Neural crest cell (in vitro differentiated cells): Measurements from ENCODE around the gene DBNL. TPM values are rescaled to one million over a fixed set of nuclear protein-coding genes. Genes with fewer than 3 reads are reported as not detected.

Source experiments
- DNase-seq: peaks from one replicate; pipeline ENCODE4 v3.0.0; 2021; ENCODE audit warnings: low read depth, mixed read lengths, low spot score
- H3K27ac Mint-ChIP-seq: one replicate; pipeline ENCODE4 v1.8.0; 2021; ENCODE audit warnings: mild to moderate bottlenecking, mixed read lengths; ENCODE audit not compliant: unreplicated experiment
- H3K27me3 Mint-ChIP-seq: 2 replicates; pipeline ENCODE4 v1.8.0; 2021; ENCODE audit warnings: low read depth, mild to moderate bottlenecking, mixed read lengths
- H3K36me3 Mint-ChIP-seq: 2 replicates; pipeline ENCODE4 v1.8.0; 2021; ENCODE audit warnings: low read depth, mild to moderate bottlenecking, mixed read lengths
- H3K4me1 Mint-ChIP-seq: 2 replicates; pipeline ENCODE4 v1.8.0; 2021; ENCODE audit warnings: mixed read lengths
- H3K4me3 Mint-ChIP-seq: one replicate; pipeline ENCODE4 v1.8.0; 2021; ENCODE audit warnings: mild to moderate bottlenecking, mixed read lengths
- H3K9me3 Mint-ChIP-seq: 2 replicates; pipeline ENCODE4 v1.8.0; 2021; ENCODE audit warnings: mixed read lengths
- CTCF ChIP-seq: fragments of 200-600 bp; sonication (generic); conservative IDR thresholded peaks from 2 replicates; pipeline ENCODE4 v1.5.0; 2021; ENCODE audit warnings: antibody characterized with exemption, mild to moderate bottlenecking
- total RNA-seq: library from RNA; stranded (reverse); gene quantifications from 2 replicates; pipeline ENCODE4 v1.2.1, GENCODE V29; 2021

Gene DBNL
- total RNA-seq, 1 donor from 2014 or later = 74.6 TPM

- Mint-ChIP-seq H3K9me3 (no peaks in the 10 kb centered on the region), H3K27ac (no peak overlapping the region), H3K27me3 (no peaks in the 10 kb centered on the region), H3K4me1 (peaks cover 22% of the 10 kb centered on the region), H3K36me3 (peaks cover 2% of the 10 kb centered on the region), H3K4me3 (peak overlapping the region; percentile 81)
- TF ChIP-seq CTCF = no peak
- no peak for DNase-seq
Observed at GRCh38 chr7:44103566-44103922, 59.0 kb downstream of the DBNL start.

GRCh38 chr7:44103923-44104859 is 59.7 kb downstream of the DBNL start, which contains the start of gene AEBP1:
TSS of gene AEBP1 (plus strand) at chr7:44104345. CDS start at chr7:44104666, 321 bp downstream.
- no peaks in the 10 kb centered on the region for H3K9me3 Mint-ChIP-seq
- H3K4me1 Mint-ChIP-seq = peaks cover 22% of the 10 kb centered on the region
- H3K36me3 Mint-ChIP-seq = peaks cover 2% of the 10 kb centered on the region
- no peaks in the 10 kb centered on the region for H3K27me3 Mint-ChIP-seq
- TF ChIP-seq CTCF = peak; percentile 14
- peak within 1 kb of the TSS; percentile 87 for H3K4me3 Mint-ChIP-seq
- H3K27ac Mint-ChIP-seq = no peak within 1 kb of the TSS
- DNase-seq = peak; percentile 26

GRCh38 chr7:44104860-44105771 is 60.6 kb downstream of the DBNL start:
- peak overlapping the region; percentile 87 for H3K4me3 Mint-ChIP-seq
- DNase-seq = no peak
- no peaks in the 10 kb centered on the region for H3K9me3 Mint-ChIP-seq
- no peak overlapping the region for H3K27ac Mint-ChIP-seq
- peaks cover 21% of the 10 kb centered on the region for H3K4me1 Mint-ChIP-seq
- peaks cover 2% of the 10 kb centered on the region for H3K36me3 Mint-ChIP-seq
- H3K27me3 Mint-ChIP-seq = no peaks in the 10 kb centered on the region
- TF ChIP-seq CTCF = no peak

- Mint-ChIP-seq H3K27me3 (no peaks in the 10 kb centered on the region), H3K4me3 (peak overlapping the region; percentile 87), H3K27ac (no peak overlapping the region), H3K4me1 (peaks cover 14% of the 10 kb centered on the region), H3K9me3 (no peaks in the 10 kb centered on the region), H3K36me3 (peaks cover 2% of the 10 kb centered on the region)
- no peak for DNase-seq
- no peak for TF ChIP-seq CTCF
Observed at GRCh38 chr7:44105832-44106231, 61.3 kb downstream of the DBNL start.

GRCh38 chr7:44106311-44107065 is 62.0 kb downstream of the DBNL start:
- Mint-ChIP-seq H3K4me3 (peak overlapping the region; percentile 87), H3K4me1 (peaks cover 14% of the 10 kb centered on the region), H3K9me3 (no peaks in the 10 kb centered on the region), H3K27me3 (no peaks in the 10 kb centered on the region), H3K27ac (no peak overlapping the region), H3K36me3 (peaks cover 2% of the 10 kb centered on the region)
- DNase-seq = no peak
- TF ChIP-seq CTCF = no peak
